ENCODE results near the gene NR4A3. TPM values are rescaled to one million over a fixed set of nuclear protein-coding genes. Genes with fewer than 3 reads are reported as not detected.

Gene NR4A3
- total and polyA plus RNA-seq, 9 of the 15 experiments (the other 6 are each of a cell fraction or from before 2014, with no cell fraction given), result 0.04 to 0.07 TPM; not detected in 7

DNA sequence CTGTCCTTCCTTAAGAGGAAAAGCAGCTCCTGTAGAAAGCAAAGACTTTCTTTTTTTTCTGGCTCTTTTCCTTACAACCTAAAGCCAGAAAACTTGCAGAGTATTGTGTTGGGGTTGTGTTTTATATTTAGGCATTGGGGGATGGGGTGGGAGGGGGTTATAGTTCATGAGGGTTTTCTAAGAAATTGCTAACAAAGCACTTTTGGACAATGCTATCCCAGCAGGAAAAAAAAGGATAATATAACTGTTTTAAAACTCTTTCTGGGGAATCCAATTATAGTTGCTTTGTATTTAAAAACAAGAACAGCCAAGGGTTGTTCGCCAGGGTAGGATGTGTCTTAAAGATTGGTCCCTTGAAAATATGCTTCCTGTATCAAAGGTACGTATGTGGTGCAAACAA is 42.3 kb downstream of the NR4A3 start:
- no peak overlapping the region for H3K27ac ChIP-seq (ENCODE audit: extremely low read depth, low read depth, low read length)
- FAIRE-seq (no peak), DNase-seq (ENCODE audit: extremely low read depth in 1 of 4, low spot score in 3 of 4) (no peak), ATAC-seq (no peak)
- intact Hi-C loops (cut with micrococcal nuclease) (loop anchor here (5.0 kb wide), 1 partner anchor 42 kb away; the partner anchor contains the start of gene NR4A3), in situ Hi-C loops (cut with MboI) (no loop called here)
- no peaks in the 10 kb centered on the region for H3K79me2 ChIP-seq (ENCODE audit: control insufficient read depth, insufficient read depth, low read length)
- no peaks in the 10 kb centered on the region; a peak in 2 of 5 replicates for H3K27me3 ChIP-seq (ENCODE audit: control insufficient read depth in 2 of 2, insufficient read depth in 2 of 2, low read length in 2 of 2)
- BruUV-seq (replicated peaks), result no TSS peak
- no peak overlapping the region for H3K9ac ChIP-seq (ENCODE audit: insufficient read depth in 1 of 2, low read depth in 2 of 2, low read length in 2 of 2)
- no peaks in the 10 kb centered on the region for H4K20me1 ChIP-seq (replicated peaks; ENCODE audit: control insufficient read depth, insufficient read depth, low read length)
- no peaks in the 10 kb centered on the region for H3K9me3 ChIP-seq (replicated peaks; ENCODE audit: control insufficient read depth, insufficient read depth, low read depth, low read length)
- H3K36me3 ChIP-seq (ENCODE audit: control insufficient read depth, insufficient read depth, low read length), result no peaks in the 10 kb centered on the region
- H3K4me3 ChIP-seq, result no peak overlapping the region
- 31% methylated on average over 2 of the region's 2 CpGs for WGBS (ENCODE audit: insufficient coverage, low coverage, missing lambda C conversion rate)
- H3K4me1 ChIP-seq (replicated peaks in 1 of 2; ENCODE audit: control insufficient read depth in 2 of 2, insufficient read depth in 2 of 2, low read length in 2 of 2), result no peaks in the 10 kb centered on the region; a peak in 1 of 5 replicates
- H2AFZ ChIP-seq (ENCODE audit: low read depth, low read length), result no peak overlapping the region
- ChIA-PET POLR2A (interaction anchor here (0.6 kb wide), 1 partner anchor 710 kb away, joined by 4 read pairs; no protein-coding TSS in a partner anchor), CTCF (ENCODE audit: low intra/inter-chr PET ratio) (no interaction called here)
- no peak overlapping the region for H3K4me2 ChIP-seq (ENCODE audit: insufficient read depth, low read length)
- no peaks in the 10 kb centered on the region for H3K9me1 ChIP-seq (ENCODE audit: control insufficient read depth, insufficient read depth, low read length)
- TF ChIP-seq ZNF316 (IDR thresholded peaks at IDR 0.05) (peak; percentile 71), MAFG (tag; conservative IDR thresholded peaks at IDR 0.05) (peak; percentile 32; the same call in 1 of the 2 replicates), SRSF1 (IDR thresholded peaks at IDR 0.05; ENCODE audit: low read depth, low read length) (no peak), C11orf30 (IDR thresholded peaks at IDR 0.05; ENCODE audit: low read depth) (peak; percentile 29; the same call in 1 of the 2 replicates), MAFK (IDR thresholded peaks at IDR 0.05; ENCODE audit: low read length) (peak; percentile 54; the same call in 1 of the 2 replicates)

DNA sequence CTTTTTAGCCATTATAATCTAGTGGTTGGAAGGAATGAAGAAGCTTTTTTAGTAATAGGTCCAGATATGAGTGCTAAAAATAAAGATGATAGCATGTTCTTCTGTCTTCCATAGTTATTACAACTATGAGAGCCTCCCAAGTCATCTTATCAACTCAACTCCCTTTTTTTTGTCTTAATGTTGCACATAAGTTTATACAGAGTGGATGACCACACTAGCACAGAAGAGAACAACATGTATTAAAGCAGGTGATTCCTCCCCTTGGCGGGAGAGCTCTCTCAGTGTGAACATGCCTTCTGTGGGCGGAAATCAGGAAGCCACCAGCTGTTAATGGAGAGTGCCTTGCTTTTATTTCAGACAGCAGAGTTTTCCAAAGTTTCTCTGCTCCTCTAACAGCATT is 44.7 kb downstream of the NR4A3 start:
- FAIRE-seq (no peak), DNase-seq (ENCODE audit: extremely low read depth in 1 of 4, low spot score in 3 of 4) (no peak), ATAC-seq (no peak)
- no peak overlapping the region for H2AFZ ChIP-seq (ENCODE audit: low read depth, low read length)
- no peaks in the 10 kb centered on the region for H4K20me1 ChIP-seq (replicated peaks; ENCODE audit: control insufficient read depth, insufficient read depth, low read length)
- no peaks in the 10 kb centered on the region for H3K36me3 ChIP-seq (ENCODE audit: control insufficient read depth, insufficient read depth, low read length)
- H3K4me1 ChIP-seq (replicated peaks in 1 of 2; ENCODE audit: control insufficient read depth in 2 of 2, insufficient read depth in 2 of 2, low read length in 2 of 2), result no peaks in the 10 kb centered on the region; a peak in 1 of 5 replicates
- CTCF ChIA-PET (ENCODE audit: low intra/inter-chr PET ratio), result no interaction called here
- no peaks in the 10 kb centered on the region for H3K9me3 ChIP-seq (replicated peaks; ENCODE audit: control insufficient read depth, insufficient read depth, low read depth, low read length)
- H3K9ac ChIP-seq (ENCODE audit: insufficient read depth in 1 of 2, low read depth in 2 of 2, low read length in 2 of 2), result no peak overlapping the region
- H3K9me1 ChIP-seq (ENCODE audit: control insufficient read depth, insufficient read depth, low read length), result no peaks in the 10 kb centered on the region
- no peak overlapping the region for H3K27ac ChIP-seq (ENCODE audit: extremely low read depth, low read depth, low read length)
- intact Hi-C loops (cut with micrococcal nuclease), result no loop called here
- WGBS (ENCODE audit: insufficient coverage, low coverage, missing lambda C conversion rate), result 6% methylated on average over 2 of the region's 2 CpGs
- no peak for TF ChIP-seq ZNF586 (CRISPR knock-in tag; conservative IDR thresholded peaks at IDR 0.05)
- TF ChIP-seq, protein P1, sequence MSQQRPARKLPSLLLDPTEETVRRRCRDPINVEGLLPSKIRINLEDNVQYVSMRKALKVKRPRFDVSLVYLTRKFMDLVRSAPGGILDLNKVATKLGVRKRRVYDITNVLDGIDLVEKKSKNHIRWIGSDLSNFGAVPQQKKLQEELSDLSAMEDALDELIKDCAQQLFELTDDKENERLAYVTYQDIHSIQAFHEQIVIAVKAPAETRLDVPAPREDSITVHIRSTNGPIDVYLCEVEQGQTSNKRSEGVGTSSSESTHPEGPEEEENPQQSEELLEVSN (IDR thresholded peaks at IDR 0.05; ENCODE audit: borderline replicate concordance in 1 of 2, extremely low read depth in 1 of 2, insufficient read depth in 1 of 2, insufficient read length in 1 of 2, low read depth in 1 of 2, low read length in 1 of 2, poor library complexity in 1 of 2, severe bottlenecking in 1 of 2), result peak in 1 of 2 experiments; percentile 69
- no peak overlapping the region for H3K4me2 ChIP-seq (ENCODE audit: insufficient read depth, low read length)
- no peaks in the 10 kb centered on the region for H3K79me2 ChIP-seq (ENCODE audit: control insufficient read depth, insufficient read depth, low read length)
- in situ Hi-C loops (cut with MboI), result no loop called here
- BruUV-seq (replicated peaks), result no TSS peak
- POLR2A ChIA-PET, result no interaction called here
- no peak overlapping the region for H3K4me3 ChIP-seq
- H3K27me3 ChIP-seq (ENCODE audit: control insufficient read depth in 2 of 2, insufficient read depth in 2 of 2, low read length in 2 of 2), result no peaks in the 10 kb centered on the region
